B cell (primary cell): ENCODE measurements around the gene EVI2B.

Source experiments
- CTCF ChIP-seq: fragments of 200-600 bp; IDR thresholded peaks from one replicate; pipeline ENCODE4 v1.8.0; 2022; ENCODE audit warnings: antibody characterized with exemption, mild to moderate bottlenecking
- EZH2 ChIP-seq: IDR thresholded peaks from 2 replicates; pipeline ENCODE4 v1.6.1; 2012; ENCODE audit warnings: borderline replicate concordance, low read depth, mild to moderate bottlenecking, moderate library complexity, low read length; ENCODE audit not compliant: insufficient read depth, poor library complexity, severe bottlenecking

- TF ChIP-seq CTCF (no peak), EZH2 (no peak)
Measured at GRCh38 chr17:31339906-31340661, 26.2 kb upstream of the EVI2B start.
